WTC11 (cell line): Measurements from ENCODE around the gene LHX2. TPM values are rescaled to one million over a fixed set of nuclear protein-coding genes. Genes with fewer than 3 reads are reported as not detected.

Source experiments
- ATAC-seq: fragments of 200-7000 bp; cut with Tn5 transposase; 2 replicates; pipeline ENCODE4 v1.10.0; 2021; ENCODE audit warnings: mild to moderate bottlenecking, moderate library complexity
- CTCF ChIA-PET: fragments of 300-600 bp; sonication (Branson Sonifier 250); formaldehyde crosslinking; loops from one replicate; lab custom pipeline; 2021; ENCODE audit warnings: antibody characterized with exemption; lab: Charles Lee
- POLR2A ChIA-PET: fragments of 350-600 bp; sonication (Branson Sonifier 250); formaldehyde crosslinking; loops from one replicate; lab custom pipeline; 2021; ENCODE audit warnings: antibody characterized with exemption; lab: Charles Lee
- DNase-seq: peaks from one replicate; pipeline ENCODE4 v3.0.0; 2021; ENCODE audit warnings: low spot score
- H3K27ac Mint-ChIP-seq: 2 replicates; pipeline ENCODE4 v1.8.0; 2021; ENCODE audit warnings: mixed read lengths
- H3K27me3 Mint-ChIP-seq: 2 replicates; pipeline ENCODE4 v1.8.0; 2021; ENCODE audit warnings: low read depth, mild to moderate bottlenecking, moderate library complexity, mixed read lengths
- H3K36me3 Mint-ChIP-seq: 2 replicates; pipeline ENCODE4 v1.8.0; 2021; ENCODE audit warnings: mixed read lengths
- H3K4me1 Mint-ChIP-seq: 2 replicates; pipeline ENCODE4 v1.8.0; 2022; ENCODE audit warnings: mixed read lengths
- H3K4me3 Mint-ChIP-seq: 2 replicates; pipeline ENCODE4 v1.8.0; 2021; ENCODE audit warnings: mild to moderate bottlenecking, moderate library complexity, mixed read lengths
- H3K9me3 Mint-ChIP-seq: 2 replicates; pipeline ENCODE4 v1.8.0; 2021; ENCODE audit warnings: mixed read lengths
- ATF6 ChIP-seq: sonication (generic); formaldehyde crosslinking; IDR thresholded peaks from 2 replicates; pipeline ENCODE4 v1.8.1; 2023; ENCODE audit warnings: mild to moderate bottlenecking, missing genetic modification reagents
- CREM ChIP-seq: sonication (generic); formaldehyde crosslinking; IDR thresholded peaks from 2 replicates; pipeline ENCODE4 v1.8.1; 2022; ENCODE audit warnings: mild to moderate bottlenecking, missing genetic modification reagents, moderate library complexity
- E2F5 ChIP-seq: sonication (generic); formaldehyde crosslinking; IDR thresholded peaks from 2 replicates; pipeline ENCODE4 v1.8.1; 2022; ENCODE audit warnings: mild to moderate bottlenecking, moderate library complexity, missing genetic modification reagents
- FOXJ3 ChIP-seq: sonication (generic); formaldehyde crosslinking; IDR thresholded peaks from 2 replicates; pipeline ENCODE4 v1.9.0; 2021; ENCODE audit warnings: missing genetic modification reagents, mild to moderate bottlenecking, borderline replicate concordance
- IRF1 ChIP-seq: sonication (generic); formaldehyde crosslinking; IDR thresholded peaks from 2 replicates; pipeline ENCODE4 v1.8.0; 2023; ENCODE audit warnings: missing genetic modification reagents
- JUN ChIP-seq: sonication (generic); formaldehyde crosslinking; IDR thresholded peaks from 2 replicates; pipeline ENCODE4 v1.8.0; 2023; ENCODE audit warnings: mild to moderate bottlenecking, missing genetic modification reagents
- KAT7 ChIP-seq: sonication (generic); formaldehyde crosslinking; IDR thresholded peaks from 2 replicates; pipeline ENCODE4 v1.8.1; 2023; ENCODE audit warnings: missing genetic modification reagents, mild to moderate bottlenecking, borderline replicate concordance
- NFATC4 ChIP-seq: fragments of 250-450 bp; sonication (Bioruptor Pico); IDR thresholded peaks from 2 replicates; pipeline ENCODE4 v1.9.0; 2021; ENCODE audit warnings: mild to moderate bottlenecking
- NR2C2 ChIP-seq: sonication (generic); formaldehyde crosslinking; IDR thresholded peaks from 2 replicates; pipeline ENCODE4 v1.8.0; 2022; ENCODE audit warnings: mild to moderate bottlenecking, missing genetic modification reagents
- TEAD1 ChIP-seq: sonication (generic); formaldehyde crosslinking; IDR thresholded peaks from 2 replicates; pipeline ENCODE4 v1.8.0; 2022; ENCODE audit warnings: mild to moderate bottlenecking, missing genetic modification reagents
- TEAD4 ChIP-seq: sonication (generic); formaldehyde crosslinking; IDR thresholded peaks from 2 replicates; pipeline ENCODE4 v1.8.0; 2022; ENCODE audit warnings: mild to moderate bottlenecking, missing genetic modification reagents
- ZMAT4 ChIP-seq: fragments of 250-450 bp; sonication (Bioruptor Pico); IDR thresholded peaks from 2 replicates; pipeline ENCODE4 v1.9.0; 2021; ENCODE audit warnings: mild to moderate bottlenecking
- ZNF138 ChIP-seq: sonication (generic); formaldehyde crosslinking; conservative IDR thresholded peaks from 2 replicates; pipeline ENCODE4 v1.8.1; 2022; ENCODE audit warnings: mild to moderate bottlenecking, moderate library complexity, missing genetic modification reagents
- ZNF232 ChIP-seq: sonication (generic); formaldehyde crosslinking; IDR thresholded peaks from 2 replicates; pipeline ENCODE4 v1.8.0; 2022; ENCODE audit warnings: mild to moderate bottlenecking, missing genetic modification reagents
- ZNF263 ChIP-seq: sonication (generic); formaldehyde crosslinking; IDR thresholded peaks from 2 replicates; pipeline ENCODE4 v1.8.1; 2022; ENCODE audit warnings: low read depth, mild to moderate bottlenecking, moderate library complexity, missing genetic modification reagents
- ZNF317 ChIP-seq: sonication (generic); formaldehyde crosslinking; IDR thresholded peaks from 2 replicates; pipeline ENCODE4 v1.8.1; 2023; ENCODE audit warnings: low read depth, mild to moderate bottlenecking, moderate library complexity, missing genetic modification reagents, borderline replicate concordance
- ZNF423 ChIP-seq: fragments of 250-450 bp; sonication (Bioruptor Pico); IDR thresholded peaks from 2 replicates; pipeline ENCODE4 v2.1.2; 2022; ENCODE audit warnings: mild to moderate bottlenecking, moderate library complexity
- ZNF425 ChIP-seq: fragments of 250-450 bp; sonication (Bioruptor Pico); conservative IDR thresholded peaks from 2 replicates; pipeline ENCODE4 v1.9.0; 2021; ENCODE audit warnings: mild to moderate bottlenecking
- ZNF512 ChIP-seq: sonication (generic); formaldehyde crosslinking; IDR thresholded peaks from 2 replicates; pipeline ENCODE4 v1.8.1; 2022; ENCODE audit warnings: missing genetic modification reagents, borderline replicate concordance
- total RNA-seq: library from RNA; stranded (reverse); gene quantifications from 3 replicates; pipeline ENCODE4 v1.2.3, GENCODE V29; 2021

Gene LHX2
- total RNA-seq, 1 experiment from 2014 or later, result 0.42 TPM

GRCh38 chr9:124010665-124011321 is 775 bp upstream of the LHX2 start:
- ATAC-seq (peak; percentile 10), DNase-seq (peak; percentile 57)
- peaks cover 60% of the 10 kb centered on the region for H3K4me1 Mint-ChIP-seq
- no peak overlapping the region for H3K27ac Mint-ChIP-seq
- POLR2A ChIA-PET, result no interaction called here
- H3K36me3 Mint-ChIP-seq, result no peaks in the 10 kb centered on the region
- CTCF ChIA-PET, result interaction anchor here (0.6 to 4.3 kb wide), 7 partner anchors 9 to 286 kb away, joined by 3 to 35 read pairs (median 4); no protein-coding TSS in a partner anchor
- TF ChIP-seq TEAD4 (CRISPR knock-in tag), result no peak
- TF ChIP-seq ZNF317 (CRISPR knock-in tag), result no peak
- TF ChIP-seq NFATC4 (CRISPR knock-in tag), result no peak
- no peak for TF ChIP-seq ZNF138
- TF ChIP-seq NR2C2 (CRISPR knock-in tag), result no peak
- TF ChIP-seq ZNF425, result no peak
- TF ChIP-seq, all 79 proteins: peak for 0
- Mint-ChIP-seq H3K9me3 (no peaks in the 10 kb centered on the region), H3K27me3 (peaks cover 96% of the 10 kb centered on the region), H3K4me3 (peak overlapping the region; percentile 64)

GRCh38 chr9:124012368-124013301 is 1.1 kb downstream of the LHX2 start:
- CTCF ChIA-PET, result interaction anchor here (1.0 to 4.3 kb wide), 4 partner anchors 10 to 29 kb away, joined by 4 to 35 read pairs (median 6); no protein-coding TSS in a partner anchor
- DNase-seq, result peak; percentile 48
- no peak for ATAC-seq
- Mint-ChIP-seq H3K27ac (no peak overlapping the region), H3K9me3 (no peaks in the 10 kb centered on the region), H3K4me1 (peaks cover 53% of the 10 kb centered on the region), H3K4me3 (peak overlapping the region; percentile 38), H3K27me3 (peaks cover 96% of the 10 kb centered on the region), H3K36me3 (no peaks in the 10 kb centered on the region)
- POLR2A ChIA-PET, result no interaction called here
- TF ChIP-seq ZNF232 (CRISPR knock-in tag) (no peak), CREM (CRISPR knock-in tag) (no peak), NR2C2 (CRISPR knock-in tag) (no peak), ZNF317 (CRISPR knock-in tag) (no peak), JUN (CRISPR knock-in tag) (no peak), TEAD1 (CRISPR knock-in tag) (no peak), ZNF423 (CRISPR knock-in tag) (no peak), E2F5 (CRISPR knock-in tag) (no peak), ZNF512 (CRISPR knock-in tag) (no peak), KAT7 (CRISPR knock-in tag) (no peak), FOXJ3 (CRISPR knock-in tag) (no peak), ZMAT4 (CRISPR knock-in tag) (no peak), ZNF263 (CRISPR knock-in tag) (no peak), ATF6 (CRISPR knock-in tag) (no peak), IRF1 (CRISPR knock-in tag) (no peak)
